Stimulated activated naive CD8-positive, alpha-beta T cell treated with anti-CD3 and anti-CD28 coated beads, Interleukin-15, Interleukin-2, amounts not matched to agents 100 U/mL and 50 U/mL, for 24 hours (primary cell): ENCODE data around the gene EFNA4.

Source experiments
- ATAC-seq: fragments of 150-1000 bp; cut with Tn5 transposase; one replicate; pipeline ENCODE4 v1.10.0; 2021
- DNase-seq: peaks from one replicate; pipeline ENCODE4 v3.0.0; 2021

Gene EFNA4

GRCh38 chr1:155033524-155033923, 30.0 kb upstream of the EFNA4 start, which contains the start of the genes DCST1 and DCST2:
TSS of gene DCST1 (plus strand) at chr1:155033824. CDS start at chr1:155034037, 213 bp downstream.
TSS of gene DCST2 (minus strand) at chr1:155033781. CDS start at chr1:155033701, 80 bp downstream.
- no peak for DNase-seq
- ATAC-seq: no peak

- ATAC-seq (no peak), DNase-seq (no peak)
Measured at GRCh38 chr1:155034318-155035208, 29.0 kb upstream of the EFNA4 start.

- ATAC-seq (no peak), DNase-seq (no peak)
Measured at GRCh38 chr1:155035936-155036335, 27.6 kb upstream of the EFNA4 start.

- ATAC-seq (no peak), DNase-seq (no peak)
Measured at GRCh38 chr1:155037043-155037442, 26.5 kb upstream of the EFNA4 start.

DNA sequence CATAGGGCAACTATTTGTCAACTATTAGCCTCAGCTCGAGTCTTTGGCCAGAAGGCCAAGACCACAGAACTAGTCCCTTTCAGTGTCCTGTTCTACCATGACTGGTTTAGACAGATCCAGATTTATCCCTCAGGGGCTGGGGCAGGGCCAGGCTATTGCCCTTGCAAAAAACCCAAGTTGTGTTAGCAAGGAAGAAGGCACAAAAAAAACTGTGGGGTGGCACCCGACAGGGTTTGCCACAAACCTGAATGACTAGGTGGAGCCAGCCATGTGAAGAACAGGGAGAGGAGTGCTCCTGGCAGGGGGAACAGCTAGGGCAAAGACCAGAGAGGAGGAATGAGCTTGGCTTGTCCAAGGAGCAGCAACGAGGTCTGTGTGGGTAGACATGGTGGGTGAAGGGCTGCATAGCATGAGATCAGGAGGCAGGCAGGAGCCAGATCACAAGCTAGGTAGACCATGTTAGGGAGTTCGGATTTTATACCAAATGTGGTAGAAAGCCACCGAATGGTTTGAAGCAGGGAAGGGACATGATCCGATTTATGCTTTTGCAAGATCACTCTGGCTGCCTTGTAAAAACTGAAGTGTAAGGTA, 25.6 kb upstream of the EFNA4 start:
- DNase-seq (no peak), ATAC-seq (no peak)

- no peak for ATAC-seq
- DNase-seq: no peak
Measured at GRCh38 chr1:155038602-155039307, 24.8 kb upstream of the EFNA4 start.

DNA sequence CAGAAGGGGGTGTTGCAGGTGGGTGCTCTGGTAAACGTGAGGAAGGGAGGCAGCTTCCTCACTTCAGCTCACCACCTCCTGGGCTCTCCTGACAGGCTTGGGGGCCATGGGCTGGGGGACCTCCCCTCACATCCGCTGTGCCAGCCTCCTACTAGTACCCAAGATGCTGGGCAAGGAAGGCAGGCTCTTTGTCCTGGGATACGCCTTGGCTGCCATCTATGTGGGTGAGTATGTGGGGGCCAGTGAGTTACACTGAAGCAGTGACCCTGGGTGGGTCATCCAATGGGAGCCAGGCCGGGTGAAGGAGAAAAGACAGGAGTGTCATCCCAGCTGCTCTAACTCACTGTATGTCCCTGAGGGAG, 24.3 kb upstream of the EFNA4 start:
- DNase-seq: no peak
- ATAC-seq: no peak

- DNase-seq (no peak), ATAC-seq (no peak)
Measured at GRCh38 chr1:155040358-155041093, 23.0 kb upstream of the EFNA4 start.

- no peak for ATAC-seq
- DNase-seq: no peak
Measured at GRCh38 chr1:155042789-155043188, 20.8 kb upstream of the EFNA4 start.

DNA sequence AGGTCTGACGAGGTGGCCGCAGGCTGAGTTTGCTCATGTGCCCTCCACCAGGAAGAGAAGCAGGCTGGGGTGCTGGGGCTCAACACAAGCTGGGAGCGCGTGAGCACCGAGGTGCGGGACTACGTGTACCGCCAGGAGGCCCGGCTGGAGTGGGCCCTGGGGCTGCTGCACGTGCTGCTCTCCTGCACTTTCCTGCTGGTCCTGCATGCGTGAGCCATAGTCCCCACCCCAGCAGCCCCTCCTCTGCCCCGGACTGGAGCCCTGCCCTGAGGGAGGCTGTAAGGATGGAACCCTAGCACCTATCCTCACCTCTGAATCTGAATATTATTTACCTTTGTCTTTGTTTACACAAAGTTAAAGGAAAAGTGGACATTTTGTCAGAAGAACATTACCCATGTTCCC, 20.2 kb upstream of the EFNA4 start:
- ATAC-seq: no peak
- no peak for DNase-seq

- no peak for ATAC-seq
Measured at GRCh38 chr1:155043793-155044192, 19.7 kb upstream of the EFNA4 start.

GRCh38 chr1:155044365-155044764, 19.2 kb upstream of the EFNA4 start:
- no peak for ATAC-seq
- DNase-seq: no peak

More at GRCh38 chr1:155043793-155044192, 19.7 kb upstream of the EFNA4 start:
- no peak for DNase-seq

GRCh38 chr1:155044812-155045657, 18.5 kb upstream of the EFNA4 start:
- ATAC-seq (peak; percentile 86), DNase-seq (peak; percentile 64)

- no peak for DNase-seq
- ATAC-seq: no peak
Measured at GRCh38 chr1:155048449-155049334, 14.8 kb upstream of the EFNA4 start.

DNA sequence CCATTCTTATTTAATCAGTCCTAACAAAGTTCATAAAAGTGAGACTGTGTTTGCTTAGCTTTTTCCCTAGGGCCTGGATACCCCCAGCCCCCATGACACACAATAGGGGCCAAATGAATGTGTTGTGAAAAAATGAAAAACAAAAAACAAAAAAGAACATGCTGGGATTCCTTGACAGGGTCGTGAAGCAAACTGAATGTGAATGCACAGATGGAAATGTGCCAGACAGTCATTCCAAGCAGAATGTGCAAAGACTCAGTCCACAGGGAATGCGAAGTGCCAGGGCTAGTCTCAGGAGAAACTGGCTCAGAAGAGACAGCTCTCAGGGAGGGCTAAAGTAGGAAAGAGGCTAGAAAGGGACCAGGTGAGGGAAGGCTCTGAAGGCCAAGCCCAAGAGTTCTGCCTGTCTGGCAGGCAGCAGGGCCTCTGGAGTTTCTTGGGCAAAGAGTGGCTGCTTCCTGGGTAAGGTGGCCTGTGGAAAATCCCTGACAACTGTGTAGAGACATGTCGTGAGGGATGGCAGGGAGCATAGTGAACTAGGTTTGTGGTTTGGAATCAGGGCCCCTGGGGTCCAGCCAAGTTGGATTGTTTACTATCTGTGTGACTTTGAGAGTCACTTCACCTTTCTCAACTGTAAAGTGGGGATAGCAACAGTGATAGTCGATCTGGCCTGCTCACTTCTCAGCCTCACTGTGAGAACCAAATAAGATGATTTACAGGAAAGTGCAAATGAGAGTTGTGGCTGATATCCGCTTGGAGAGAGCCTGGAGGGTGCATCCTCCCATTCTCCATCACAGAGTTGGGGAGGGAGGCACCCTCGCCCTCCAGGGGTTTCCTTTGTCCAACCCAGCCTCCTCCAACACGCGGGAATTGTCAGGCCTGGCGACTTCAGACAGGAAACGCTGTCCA, 13.6 kb upstream of the EFNA4 start:
- no peak for DNase-seq
- no peak for ATAC-seq

DNA sequence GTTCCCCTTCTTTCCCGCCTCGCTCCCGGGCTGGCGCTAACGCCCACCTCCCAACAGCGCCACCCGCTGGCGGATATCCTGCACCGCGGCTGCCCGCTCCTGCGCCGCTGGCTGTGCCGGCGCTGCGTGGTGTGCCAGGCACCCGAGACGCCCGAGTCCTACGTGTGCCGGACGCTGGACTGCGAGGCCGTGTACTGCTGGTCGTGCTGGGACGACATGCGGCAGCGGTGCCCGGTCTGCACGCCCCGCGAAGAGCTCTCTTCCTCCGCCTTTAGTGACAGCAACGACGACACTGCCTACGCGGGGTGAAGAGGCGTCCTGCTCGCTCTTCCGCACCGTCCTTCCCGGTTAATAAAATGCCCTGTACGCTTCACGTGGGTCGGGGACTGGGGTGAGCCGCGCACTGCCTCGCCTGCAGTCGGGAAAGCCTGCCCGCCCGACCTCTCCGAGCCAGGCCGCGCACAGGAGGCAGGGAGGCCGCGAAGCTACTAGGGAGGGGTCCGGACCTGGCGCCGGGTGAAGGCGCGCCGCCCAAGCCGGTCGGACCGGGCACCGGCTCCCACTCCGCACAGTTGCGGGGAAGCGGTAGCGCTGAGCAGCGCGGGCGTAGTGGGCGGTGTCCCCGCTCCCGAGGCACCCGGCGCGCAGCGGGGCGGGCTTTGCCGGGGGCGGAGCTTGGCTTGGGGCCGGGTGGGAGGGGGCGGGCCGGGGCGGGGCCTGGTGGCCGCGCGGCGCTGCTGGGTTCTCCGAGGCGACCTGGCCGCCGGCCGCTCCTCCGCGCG, 12.8 kb upstream of the EFNA4 start, which contains the start of gene ADAM15:
ADAM15 (plus strand) TSS at position 757 of the 782 bp plus-strand sequence. CDS start 71 bp downstream, outside the sequence.
- peak; percentile 77 for ATAC-seq
- peak; percentile 88 for DNase-seq

DNA sequence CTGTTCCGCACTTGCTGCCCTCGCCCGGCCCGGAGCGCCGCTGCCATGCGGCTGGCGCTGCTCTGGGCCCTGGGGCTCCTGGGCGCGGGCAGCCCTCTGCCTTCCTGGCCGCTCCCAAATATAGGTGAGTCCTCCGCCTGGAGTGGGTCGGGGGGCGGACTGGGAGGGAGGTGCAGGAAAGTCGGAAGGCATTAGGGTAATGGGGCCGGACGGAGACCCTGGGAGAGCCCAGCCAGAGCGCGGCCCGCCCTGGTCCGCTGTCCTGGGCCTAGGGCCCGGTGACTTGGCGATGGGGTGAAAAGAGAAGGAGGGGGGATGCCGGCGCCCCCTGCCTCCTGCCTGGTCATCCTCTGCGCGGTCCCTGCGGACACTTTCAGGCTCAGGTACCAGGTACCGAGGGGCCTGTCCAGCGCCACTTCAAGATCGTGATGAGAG, 12.2 kb upstream of the EFNA4 start:
- no peak for DNase-seq
- ATAC-seq: no peak

DNA sequence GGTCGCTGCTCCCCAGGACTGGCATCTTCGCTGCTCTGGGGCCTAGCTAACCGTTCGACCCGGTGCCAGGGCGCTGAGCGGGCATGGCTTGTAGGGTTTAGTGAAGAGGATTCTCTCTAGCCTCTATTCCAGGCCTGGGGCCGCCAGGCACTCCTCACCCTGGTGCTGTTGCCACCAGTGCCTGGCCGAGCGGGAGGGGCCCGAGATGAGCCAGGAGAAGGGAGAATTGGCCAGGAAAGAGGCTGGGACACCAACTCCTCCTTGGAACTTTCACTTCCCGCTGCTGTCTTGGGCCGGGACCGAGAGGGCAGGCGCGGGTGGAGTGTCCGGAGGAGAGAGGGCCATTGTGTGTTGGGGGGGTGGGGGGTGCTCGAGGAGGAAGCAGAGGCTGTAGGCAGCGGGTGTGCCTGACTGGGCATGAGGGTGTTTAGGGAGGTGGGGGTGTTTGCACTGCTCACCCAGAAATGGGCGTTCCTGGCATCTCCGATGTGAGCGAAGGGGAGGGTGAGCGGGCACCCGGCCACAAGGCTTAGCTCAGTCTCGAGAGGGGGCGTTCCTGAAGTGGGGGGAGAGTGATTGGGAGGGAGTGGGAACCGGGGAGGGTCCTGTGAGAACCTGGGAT, 11.7 kb upstream of the EFNA4 start:
- peak; percentile 48 for ATAC-seq

More for the DNA sequence above, 11.7 kb upstream of the EFNA4 start:
- DNase-seq: peak; percentile 52
